Measurements from ENCODE around the gene HOXD4.

The HOXD4 gene

DNA sequence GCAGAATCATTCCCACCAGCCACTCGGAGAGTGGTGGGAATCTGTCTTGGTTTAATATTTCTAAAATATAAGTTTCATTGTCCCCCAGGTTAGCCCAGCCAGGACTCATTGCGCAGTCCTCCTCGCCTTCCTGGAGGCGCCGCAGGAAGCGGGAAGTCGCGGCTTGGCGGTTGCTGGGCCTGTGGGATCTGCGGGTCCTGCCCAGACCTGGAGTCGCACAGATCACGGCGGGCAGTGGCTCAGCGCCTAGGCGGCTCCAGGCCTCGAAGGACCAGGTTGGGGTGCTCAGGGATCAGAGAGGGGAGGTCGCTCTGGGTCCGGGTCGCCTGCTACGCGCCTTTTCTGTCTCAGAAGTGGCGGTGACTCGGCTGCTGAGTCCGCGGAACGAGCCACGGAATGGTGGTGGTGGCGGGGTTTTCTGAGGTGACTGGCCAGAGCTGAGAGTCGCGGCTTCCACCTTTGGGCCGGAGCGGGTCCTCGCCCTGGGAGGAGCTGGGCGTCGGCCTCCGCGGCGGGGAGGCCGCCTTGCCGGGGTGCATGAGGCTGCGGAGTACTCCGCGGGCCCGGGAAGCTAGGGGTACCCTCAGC lies 8.4 kb downstream of the HOXD4 start:
- no peak for TF ChIP-seq SIN3A (IDR thresholded peaks at IDR 0.05; ENCODE audit: borderline replicate concordance, insufficient read depth, low read length)
- TF ChIP-seq, protein P1, sequence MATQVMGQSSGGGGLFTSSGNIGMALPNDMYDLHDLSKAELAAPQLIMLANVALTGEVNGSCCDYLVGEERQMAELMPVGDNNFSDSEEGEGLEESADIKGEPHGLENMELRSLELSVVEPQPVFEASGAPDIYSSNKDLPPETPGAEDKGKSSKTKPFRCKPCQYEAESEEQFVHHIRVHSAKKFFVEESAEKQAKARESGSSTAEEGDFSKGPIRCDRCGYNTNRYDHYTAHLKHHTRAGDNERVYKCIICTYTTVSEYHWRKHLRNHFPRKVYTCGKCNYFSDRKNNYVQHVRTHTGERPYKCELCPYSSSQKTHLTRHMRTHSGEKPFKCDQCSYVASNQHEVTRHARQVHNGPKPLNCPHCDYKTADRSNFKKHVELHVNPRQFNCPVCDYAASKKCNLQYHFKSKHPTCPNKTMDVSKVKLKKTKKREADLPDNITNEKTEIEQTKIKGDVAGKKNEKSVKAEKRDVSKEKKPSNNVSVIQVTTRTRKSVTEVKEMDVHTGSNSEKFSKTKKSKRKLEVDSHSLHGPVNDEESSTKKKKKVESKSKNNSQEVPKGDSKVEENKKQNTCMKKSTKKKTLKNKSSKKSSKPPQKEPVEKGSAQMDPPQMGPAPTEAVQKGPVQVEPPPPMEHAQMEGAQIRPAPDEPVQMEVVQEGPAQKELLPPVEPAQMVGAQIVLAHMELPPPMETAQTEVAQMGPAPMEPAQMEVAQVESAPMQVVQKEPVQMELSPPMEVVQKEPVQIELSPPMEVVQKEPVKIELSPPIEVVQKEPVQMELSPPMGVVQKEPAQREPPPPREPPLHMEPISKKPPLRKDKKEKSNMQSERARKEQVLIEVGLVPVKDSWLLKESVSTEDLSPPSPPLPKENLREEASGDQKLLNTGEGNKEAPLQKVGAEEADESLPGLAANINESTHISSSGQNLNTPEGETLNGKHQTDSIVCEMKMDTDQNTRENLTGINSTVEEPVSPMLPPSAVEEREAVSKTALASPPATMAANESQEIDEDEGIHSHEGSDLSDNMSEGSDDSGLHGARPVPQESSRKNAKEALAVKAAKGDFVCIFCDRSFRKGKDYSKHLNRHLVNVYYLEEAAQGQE (IDR thresholded peaks at IDR 0.05; ENCODE audit: insufficient read depth in 1 of 2, low read depth in 2 of 2, low read length in 2 of 2) = no peak
- no peak for TF ChIP-seq FOXP2 (optimal IDR thresholded peaks at IDR 0.05; ENCODE audit: borderline replicate concordance, extremely low read depth, extremely low read length, insufficient read depth)
- TF ChIP-seq POLR2AphosphoS5 (IDR thresholded peaks at IDR 0.05; ENCODE audit: low read depth, low read length) = no peak

DNA sequence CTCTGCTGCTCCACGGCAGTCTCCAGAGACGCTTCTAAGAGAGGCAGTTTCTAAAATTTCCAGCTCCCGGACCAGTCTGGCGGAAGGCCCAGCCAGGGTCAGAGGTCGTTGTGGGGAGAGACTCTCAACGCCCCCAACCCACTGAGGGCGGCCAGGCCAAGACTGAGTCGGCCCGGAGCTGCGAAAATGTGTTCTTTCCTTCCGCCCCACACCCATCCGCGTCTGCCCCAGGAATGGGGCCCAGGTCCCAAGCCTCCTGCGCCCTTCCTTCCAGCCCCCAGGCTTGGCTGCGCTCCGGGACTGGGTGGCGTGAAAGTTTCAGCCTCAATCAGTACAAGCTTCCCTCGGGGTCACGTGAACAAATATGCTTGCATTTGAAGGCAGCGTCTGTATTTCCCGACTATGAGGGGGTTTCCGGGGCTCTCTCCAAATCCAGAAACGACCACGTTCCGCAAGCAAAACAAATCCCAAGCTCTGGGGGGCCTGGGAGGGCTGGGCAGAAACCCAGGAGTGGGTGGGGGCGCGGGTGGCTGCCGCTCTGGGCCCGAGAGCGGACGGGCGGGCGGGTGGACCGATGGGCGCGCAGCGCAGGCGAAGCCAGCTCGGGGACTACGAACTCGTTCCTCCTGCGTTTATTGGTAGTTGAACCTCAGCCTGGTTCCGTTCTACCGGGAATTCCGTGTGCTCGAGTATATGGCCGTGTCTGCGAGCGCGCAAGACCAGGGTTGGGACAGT lies 9.1 kb downstream of the HOXD4 start:
- no peak for TF ChIP-seq FOXP2 (optimal IDR thresholded peaks at IDR 0.05; ENCODE audit: borderline replicate concordance, extremely low read depth, extremely low read length, insufficient read depth)
- TF ChIP-seq POLR2AphosphoS5 (IDR thresholded peaks at IDR 0.05; ENCODE audit: low read depth, low read length) = no peak
- TF ChIP-seq, protein P1 (IDR thresholded peaks at IDR 0.05; ENCODE audit: insufficient read depth in 1 of 2, low read depth in 2 of 2, low read length in 2 of 2) = no peak

DNA sequence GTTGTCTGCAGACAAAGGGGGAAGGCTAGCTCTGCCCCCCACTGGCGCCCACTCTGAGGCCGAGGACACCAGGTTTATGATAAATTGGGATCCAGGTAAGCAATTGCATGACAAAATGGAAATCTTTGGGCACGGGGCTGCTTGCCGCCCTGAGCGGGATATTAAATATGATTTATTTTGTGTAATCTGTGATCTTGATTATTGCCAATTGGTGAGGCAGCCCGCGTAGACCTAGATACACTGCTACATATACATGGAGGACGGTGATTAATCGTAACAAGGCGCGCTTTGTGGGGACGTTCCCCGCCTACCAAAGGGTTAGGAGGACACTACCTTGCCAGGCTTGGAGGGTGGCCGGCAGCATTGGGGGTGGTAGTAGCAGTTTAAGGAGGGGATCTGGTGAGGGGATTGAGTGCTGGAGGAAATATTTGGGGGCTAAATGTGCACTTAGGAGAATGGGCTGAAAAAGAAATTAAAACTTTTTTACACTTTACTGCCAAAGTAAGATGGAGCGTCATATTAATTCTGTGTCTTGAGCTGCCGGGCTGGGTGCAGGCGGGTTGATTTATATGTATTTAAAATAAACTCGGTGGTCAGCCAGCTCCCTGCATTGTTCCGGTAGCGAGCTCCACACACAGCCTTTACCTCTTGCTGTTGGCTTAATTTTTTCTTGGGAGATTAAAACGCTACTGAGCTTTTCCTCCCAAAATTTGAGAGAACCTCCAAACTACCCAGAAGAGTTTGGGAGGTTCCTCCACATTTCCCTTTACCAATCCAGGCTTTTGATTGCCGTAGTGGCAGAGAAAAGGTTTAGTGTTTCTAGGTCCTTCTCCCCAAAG lies 9.9 kb downstream of the HOXD4 start:
- TF ChIP-seq FOXP2 (optimal IDR thresholded peaks at IDR 0.05; ENCODE audit: borderline replicate concordance, extremely low read depth, extremely low read length, insufficient read depth) = no peak
- TF ChIP-seq POLR2AphosphoS5 (IDR thresholded peaks at IDR 0.05; ENCODE audit: low read depth, low read length) = no peak
- TF ChIP-seq, protein P1 (IDR thresholded peaks at IDR 0.05; ENCODE audit: insufficient read depth in 1 of 2, low read depth in 2 of 2, low read length in 2 of 2) = no peak
- no peak for TF ChIP-seq SIN3A (IDR thresholded peaks at IDR 0.05; ENCODE audit: borderline replicate concordance, insufficient read depth, low read length)
- TF ChIP-seq TAF1 (IDR thresholded peaks at IDR 0.05; ENCODE audit: borderline replicate concordance, insufficient read depth, low read length) = no peak

DNA sequence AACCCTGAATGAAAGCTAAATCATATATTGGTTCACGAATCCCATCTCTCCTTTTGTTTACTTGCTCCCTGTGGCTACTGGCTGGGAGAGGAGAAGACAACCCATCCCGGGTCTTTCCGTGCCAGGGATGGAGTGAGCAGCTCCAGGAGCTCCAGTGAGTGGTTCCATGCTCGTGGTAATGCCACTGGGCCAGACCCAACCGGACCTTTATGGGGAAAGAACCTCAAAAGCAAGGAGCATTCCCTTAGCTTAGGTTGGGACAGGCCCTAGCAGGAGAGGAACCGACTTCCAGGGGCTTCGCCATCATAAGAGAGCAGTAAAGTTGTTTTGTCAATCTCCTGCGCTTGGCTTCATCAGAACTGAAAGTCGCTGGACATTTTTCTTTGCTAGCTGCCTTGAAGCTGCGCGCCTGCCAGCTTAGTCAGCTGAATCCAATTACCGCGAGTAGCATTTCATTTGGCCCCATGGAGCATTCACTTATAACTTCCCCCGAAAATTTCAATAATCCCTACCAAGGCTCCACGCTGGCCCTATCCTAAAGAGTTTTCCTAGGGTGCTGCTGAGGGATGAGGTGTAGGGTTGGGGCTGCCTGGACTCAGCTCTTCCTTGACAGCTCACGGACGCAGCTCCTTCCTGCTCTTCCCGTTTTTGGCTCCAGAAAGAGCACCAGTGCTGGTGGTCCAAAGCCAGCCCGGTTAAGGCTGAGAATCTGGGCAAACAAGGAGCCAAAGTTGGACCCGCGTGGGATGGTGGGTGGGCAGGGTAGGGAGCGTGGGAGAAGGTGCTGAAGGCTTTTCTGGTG lies 10.7 kb downstream of the HOXD4 start:
- TF ChIP-seq SIN3A (IDR thresholded peaks at IDR 0.05; ENCODE audit: borderline replicate concordance, insufficient read depth, low read length) = no peak
- TF ChIP-seq, protein P1 (IDR thresholded peaks at IDR 0.05; ENCODE audit: insufficient read depth in 1 of 2, low read depth in 2 of 2, low read length in 2 of 2) = no peak
- no peak for TF ChIP-seq FOXP2 (optimal IDR thresholded peaks at IDR 0.05; ENCODE audit: borderline replicate concordance, extremely low read depth, extremely low read length, insufficient read depth)
- TF ChIP-seq POLR2AphosphoS5 (IDR thresholded peaks at IDR 0.05; ENCODE audit: low read depth, low read length) = no peak
- TF ChIP-seq TAF1 (IDR thresholded peaks at IDR 0.05; ENCODE audit: borderline replicate concordance, insufficient read depth, low read length) = no peak
